ENCODE data around the gene DHX15. TPM values are rescaled to one million over a fixed set of nuclear protein-coding genes. Genes with fewer than 3 reads are reported as not detected.
A peak's percentile ranks its signal among the peaks of the same experiment; 100 is the strongest.

Gene DHX15
- total RNA-seq, 1 donor from 2014 or later = 130 TPM

- Mint-ChIP-seq H3K9me3 (ENCODE audit: unreplicated experiment) (peaks cover 5% of the 10 kb centered on the region), H3K4me3 (ENCODE audit: unreplicated experiment) (no peak overlapping the region), H3K36me3 (ENCODE audit: low read depth, unreplicated experiment) (no peaks in the 10 kb centered on the region), H3K27ac (ENCODE audit: unreplicated experiment) (no peak overlapping the region), H3K4me1 (ENCODE audit: low read depth, unreplicated experiment) (peaks cover 16% of the 10 kb centered on the region), H3K27me3 (ENCODE audit: low read depth, unreplicated experiment) (no peaks in the 10 kb centered on the region)
- no peaks in the 10 kb centered on the region for H4K20me1 ChIP-seq (ENCODE audit: insufficient read depth, low read length)
- H3K4me1 ChIP-seq (ENCODE audit: insufficient read depth, low read length) = no peaks in the 10 kb centered on the region
- TF ChIP-seq CTCF (IDR thresholded peaks at IDR 0.05; ENCODE audit: insufficient read depth, low read depth, low read length) (no peak), EZH2 (IDR thresholded peaks at IDR 0.05; ENCODE audit: insufficient read depth, low read length) (no peak)
- H3K79me2 ChIP-seq (ENCODE audit: insufficient read depth, low read length) = no peaks in the 10 kb centered on the region
- H3K4me3 ChIP-seq (ENCODE audit: insufficient read depth, low read depth, low read length) = no peak overlapping the region
- H3K27ac ChIP-seq (ENCODE audit: low read depth, low read length) = no peak overlapping the region
- no peaks in the 10 kb centered on the region for H3K36me3 ChIP-seq (ENCODE audit: insufficient read depth, low read length)
- peak overlapping the region; percentile 65 for H3K4me2 ChIP-seq (ENCODE audit: low read length)
- DNase-seq (ENCODE audit: low read depth) = peak; percentile 47
- H3K9ac ChIP-seq (ENCODE audit: low read length) = no peak overlapping the region
- FAIRE-seq = no peak
- H2AFZ ChIP-seq (ENCODE audit: low read depth, low read length) = no peak overlapping the region
- no peaks in the 10 kb centered on the region for H3K27me3 ChIP-seq (ENCODE audit: insufficient read depth, low read length)
- no peaks in the 10 kb centered on the region for H3K9me3 ChIP-seq (ENCODE audit: insufficient read depth, low read depth, low read length)
Measured at GRCh38 chr4:24594887-24595286, 10.5 kb upstream of the DHX15 start.

- no peak overlapping the region for H3K4me3 ChIP-seq (ENCODE audit: insufficient read depth, low read depth, low read length)
- no peaks in the 10 kb centered on the region for H3K27me3 Mint-ChIP-seq (ENCODE audit: low read depth, unreplicated experiment)
- H3K36me3 Mint-ChIP-seq (ENCODE audit: low read depth, unreplicated experiment) = no peaks in the 10 kb centered on the region
- TF ChIP-seq EZH2 (IDR thresholded peaks at IDR 0.05; ENCODE audit: insufficient read depth, low read length) (no peak), CTCF (IDR thresholded peaks at IDR 0.05; ENCODE audit: insufficient read depth, low read depth, low read length) (no peak)
- H3K9me3 Mint-ChIP-seq (ENCODE audit: unreplicated experiment) = peaks cover 9% of the 10 kb centered on the region
- no peaks in the 10 kb centered on the region for H3K9me3 ChIP-seq (ENCODE audit: insufficient read depth, low read depth, low read length)
- H2AFZ ChIP-seq (ENCODE audit: low read depth, low read length) = no peak overlapping the region
- H3K4me2 ChIP-seq (ENCODE audit: low read length) = no peak overlapping the region
- FAIRE-seq (no peak), DNase-seq (ENCODE audit: low read depth) (no peak)
- no peaks in the 10 kb centered on the region for H3K4me1 Mint-ChIP-seq (ENCODE audit: low read depth, unreplicated experiment)
- no peak overlapping the region for H3K27ac ChIP-seq (ENCODE audit: low read depth, low read length)
- H3K79me2 ChIP-seq (ENCODE audit: insufficient read depth, low read length) = no peaks in the 10 kb centered on the region
- H3K4me1 ChIP-seq (ENCODE audit: insufficient read depth, low read length) = no peaks in the 10 kb centered on the region
- no peak overlapping the region for H3K9ac ChIP-seq (ENCODE audit: low read length)
- H3K27ac Mint-ChIP-seq (ENCODE audit: unreplicated experiment) = no peak overlapping the region
- no peaks in the 10 kb centered on the region for H3K36me3 ChIP-seq (ENCODE audit: insufficient read depth, low read length)
- no peaks in the 10 kb centered on the region for H4K20me1 ChIP-seq (ENCODE audit: insufficient read depth, low read length)
- no peaks in the 10 kb centered on the region for H3K27me3 ChIP-seq (ENCODE audit: insufficient read depth, low read length)
- H3K4me3 Mint-ChIP-seq (ENCODE audit: unreplicated experiment) = no peak overlapping the region
Measured at GRCh38 chr4:24589448-24589847, 5.1 kb upstream of the DHX15 start.

GRCh38 chr4:24588216-24588954, 4.0 kb upstream of the DHX15 start:
- H3K4me1 ChIP-seq (ENCODE audit: insufficient read depth, low read length) = no peaks in the 10 kb centered on the region
- no peaks in the 10 kb centered on the region for H3K27me3 Mint-ChIP-seq (ENCODE audit: low read depth, unreplicated experiment)
- no peaks in the 10 kb centered on the region for H3K27me3 ChIP-seq (ENCODE audit: insufficient read depth, low read length)
- H3K4me1 Mint-ChIP-seq (ENCODE audit: low read depth, unreplicated experiment) = no peaks in the 10 kb centered on the region
- H3K4me3 Mint-ChIP-seq (ENCODE audit: unreplicated experiment) = no peak overlapping the region
- H3K36me3 Mint-ChIP-seq (ENCODE audit: low read depth, unreplicated experiment) = no peaks in the 10 kb centered on the region
- no peak overlapping the region for H3K4me2 ChIP-seq (ENCODE audit: low read length)
- no peak overlapping the region for H3K4me3 ChIP-seq (ENCODE audit: insufficient read depth, low read depth, low read length)
- H3K79me2 ChIP-seq (ENCODE audit: insufficient read depth, low read length) = peaks cover 11% of the 10 kb centered on the region
- peaks cover 3% of the 10 kb centered on the region for H4K20me1 ChIP-seq (ENCODE audit: insufficient read depth, low read length)
- no peaks in the 10 kb centered on the region for H3K36me3 ChIP-seq (ENCODE audit: insufficient read depth, low read length)
- H3K9ac ChIP-seq (ENCODE audit: low read length) = no peak overlapping the region
- no peak overlapping the region for H3K27ac ChIP-seq (ENCODE audit: low read depth, low read length)
- TF ChIP-seq CTCF (IDR thresholded peaks at IDR 0.05; ENCODE audit: insufficient read depth, low read depth, low read length) = no peak
- no peak for TF ChIP-seq EZH2 (IDR thresholded peaks at IDR 0.05; ENCODE audit: insufficient read depth, low read length)
- no peak for FAIRE-seq
- H2AFZ ChIP-seq (ENCODE audit: low read depth, low read length) = no peak overlapping the region
- H3K27ac Mint-ChIP-seq (ENCODE audit: unreplicated experiment) = no peak overlapping the region
- H3K9me3 ChIP-seq (ENCODE audit: insufficient read depth, low read depth, low read length) = no peaks in the 10 kb centered on the region
- peaks cover 9% of the 10 kb centered on the region for H3K9me3 Mint-ChIP-seq (ENCODE audit: unreplicated experiment)
- no peak for DNase-seq (ENCODE audit: low read depth)

Measured in astrocyte (in vitro differentiated cells and primary cell).